Ovary (tissue), 9 donors: ENCODE results near the gene NECTIN1. TPM values are rescaled to one million over a fixed set of nuclear protein-coding genes. Genes with fewer than 3 reads are reported as not detected.
A peak's percentile ranks its signal among the peaks of the same experiment; 100 is the strongest.

Experiments
- DNase-seq, 5 donors: peaks; one replicate each; pipeline ENCODE4 v3.0.0-alpha.2; 2019 to 2020
- H3K27ac ChIP-seq, 2 donors: fragments of 200-600 bp; one replicate each; pipeline versions ENCODE4 v1.5.1 to v1.8.0; 2019 to 2022
- H3K27me3 ChIP-seq: fragments of 200-600 bp; one replicate; pipeline ENCODE4 v1.8.0; 2022
- H3K36me3 ChIP-seq: fragments of 200-600 bp; sonication (generic); one replicate; pipeline ENCODE4 v1.5.1; 2019
- H3K4me1 ChIP-seq: one replicate; pipeline ENCODE4 v1.8.1; 2013; ENCODE audit warnings: mild to moderate bottlenecking, moderate library complexity; ENCODE audit not compliant: insufficient read depth
- H3K4me3 ChIP-seq: fragments of 200-600 bp; sonication (generic); one replicate; pipeline ENCODE4 v1.5.1; 2017
- H3K9me3 ChIP-seq, 2 donors: fragments of 200-600 bp in 1 of 2; sonication (generic) in 1 of 2; one replicate each; pipeline versions ENCODE4 v1.5.1 to v1.8.1; 2013 to 2019; ENCODE audit warnings: mild to moderate bottlenecking in 1 of 2, moderate library complexity in 1 of 2
- CTCF ChIP-seq, 3 donors: fragments of 450-650 bp in 2 of 3; fragments of 200-600 bp in 1 of 3; IDR thresholded peaks; one replicate each; pipeline versions ENCODE4 v1.5.1 to v1.8.0; 2016 to 2022; ENCODE audit warnings: antibody characterized with exemption in 3 of 3, mild to moderate bottlenecking in 1 of 3
- EP300 ChIP-seq: sonication (generic); formaldehyde crosslinking; IDR thresholded peaks from one replicate; pipeline ENCODE4 v1.6.1; 2017; ENCODE audit warnings: antibody characterized with exemption
- POLR2A ChIP-seq: fragments of 450-650 bp; IDR thresholded peaks from one replicate; pipeline ENCODE4 v1.6.1; 2017; ENCODE audit warnings: antibody characterized with exemption, mild to moderate bottlenecking, moderate library complexity
- WGBS, 3 donors: extraction: QIAGEN DNeasy Blood & Tissue Kit in 1 of 3; methylation state at CpG; one replicate each; pipeline versions ENCODE4 v1.1.5 to v1.1.7; 2013 to 2017; 5-methylcytosine and 5-hydroxymethylcytosine counted together
- intact Hi-C, 4 donors: fragments of 100-400 bp; cut with DNase I; formaldehyde crosslinking; loops; one replicate each; pipeline versions ENCODE4 v1.11.0 to v1.15.1; 2022 to 2023
- polyA plus RNA-seq, 2 donors: library from polyadenylated mRNA; stranded (reverse); fragments of 200-250 nt in 1 of 2; fragments of 350-450 nt in 1 of 2; fragmentation: Illumina TruSeq in 1 of 2; extraction: RNeasy Lipid Tissue Mini Kit (QIAGEN cat#74804) in 1 of 2; gene quantifications; one replicate each; pipeline ENCODE4 v1.2.3, GENCODE V29; 2013 to 2014
- total RNA-seq, 7 donors: library from RNA; depleted of rRNA in 2 of 7; stranded (reverse); fragments of >200 nt in 2 of 7; fragmentation: NEBNext Ultra II Directional in 3 of 7; extraction: Animal tissue kit (Norgen Biotek cat#: 25700) in 3 of 7; gene quantifications; one replicate each; pipeline versions ENCODE4 v1.1.0 to v1.2.4, GENCODE V29; 2016 to 2023
- donor health status: DM: no; HTN: no; CAD: no; lungs with moderate emphysema.
- donor health status: DM: no; HTN: no; CAD: no.
- donor health status: Bipolar disorder and iron deficiency.
- donor health status: DM: yes; HTN: yes; CAD: no.
- donor health status: DM: no; HTN: no; CAD: no.
- donor health status: DM: yes; HTN: yes; CAD: no.

The NECTIN1 gene
- total and polyA plus RNA-seq, 9 donors, result 1.5 to 12.1 (median 5.7) TPM

- TF ChIP-seq EP300 (no peak), CTCF (IDR thresholded peaks at IDR 0.05) (no peak)
- Histone ChIP-seq H3K9me3 (no peaks in the 10 kb centered on the region), H3K27ac (no peak overlapping the region), H3K4me3 (no peak overlapping the region), H3K36me3 (no peaks in the 10 kb centered on the region), H3K27me3 (no peaks in the 10 kb centered on the region), H3K4me1 (peaks cover 2% of the 10 kb centered on the region)
- intact Hi-C loops, result no loop called here
- DNase-seq, result peak in 2 of 5 donors; percentile 46
- WGBS, 3 donors, result 0 to 2% (median 1%) methylated on average over 30 to 38 of the region's 38 CpGs
Measured at GRCh38 chr11:119742263-119742861, 13.4 kb upstream of the NECTIN1 start.

GRCh38 chr11:119741369-119742262 lies 12.6 kb upstream of the NECTIN1 start:
- H3K4me1 ChIP-seq, result peaks cover 2% of the 10 kb centered on the region
- WGBS, 3 donors, result 11 to 15% (median 14%) methylated on average over 48 to 54 of the region's 54 CpGs
- H3K27me3 ChIP-seq, result no peaks in the 10 kb centered on the region
- TF ChIP-seq CTCF (IDR thresholded peaks at IDR 0.05) (peak in 1 of 3 donors; percentile 18), EP300 (no peak), POLR2A (no peak)
- intact Hi-C loops, result no loop called here
- H3K9me3 ChIP-seq, result no peaks in the 10 kb centered on the region
- H3K4me3 ChIP-seq, result no peak overlapping the region
- H3K27ac ChIP-seq, result no peak overlapping the region
- peak in 2 of 5 donors; percentile 39 to 47 for DNase-seq
- H3K36me3 ChIP-seq, result no peaks in the 10 kb centered on the region

- no peaks in the 10 kb centered on the region for H3K27me3 ChIP-seq
- intact Hi-C loops, result no loop called here
- no peak for DNase-seq
- no peak for TF ChIP-seq POLR2A
- TF ChIP-seq EP300, result no peak
- no peak for TF ChIP-seq CTCF (IDR thresholded peaks at IDR 0.05)
- no peak overlapping the region for H3K4me3 ChIP-seq
- no peaks in the 10 kb centered on the region for H3K9me3 ChIP-seq
- WGBS, 3 donors, result 83 to 93% (median 91%) methylated on average over 4 of the region's 4 CpGs
- peaks cover 2% of the 10 kb centered on the region for H3K4me1 ChIP-seq
- H3K27ac ChIP-seq, result no peak overlapping the region
- no peaks in the 10 kb centered on the region for H3K36me3 ChIP-seq
Measured at GRCh38 chr11:119739975-119740374, 11.0 kb upstream of the NECTIN1 start.

- H3K27me3 ChIP-seq, result no peaks in the 10 kb centered on the region
- 30 to 33% (median 32%) methylated on average over 8 of the region's 8 CpGs for WGBS, 3 donors
Measured at GRCh38 chr11:119739021-119739703, 10.2 kb upstream of the NECTIN1 start.

More at GRCh38 chr11:119739021-119739703, 10.2 kb upstream of the NECTIN1 start:
- Histone ChIP-seq H3K4me3 (no peak overlapping the region), H3K27ac (no peak overlapping the region), H3K4me1 (peaks cover 2% of the 10 kb centered on the region), H3K9me3 (no peaks in the 10 kb centered on the region), H3K36me3 (no peaks in the 10 kb centered on the region)
- intact Hi-C loops, result no loop called here
- TF ChIP-seq CTCF (IDR thresholded peaks at IDR 0.05) (no peak), POLR2A (no peak), EP300 (no peak)
- no peak for DNase-seq
